T47D (cell line): ENCODE data around the gene OTC.

Experiments used
- DNase-seq, 2 experiments: peaks; one replicate each; pipeline versions ENCODE4 v3.0.0 to v3.0.0-alpha.2; 2011 to 2012; ENCODE audit warnings: low read depth in 1 of 2, low spot score in 1 of 2
- JUND ChIP-seq: IDR thresholded peaks from 2 replicates; pipeline ENCODE4 v1.6.1; 2012; ENCODE audit warnings: low read depth
- in situ Hi-C: cut with HindIII; loops from 2 replicates; pipeline ENCODE4 v1.10.0; 2016; ENCODE audit warnings: low sequenced_read_pairs, low pct_unique_long_range_greater_than_20kb

Gene OTC

DNA sequence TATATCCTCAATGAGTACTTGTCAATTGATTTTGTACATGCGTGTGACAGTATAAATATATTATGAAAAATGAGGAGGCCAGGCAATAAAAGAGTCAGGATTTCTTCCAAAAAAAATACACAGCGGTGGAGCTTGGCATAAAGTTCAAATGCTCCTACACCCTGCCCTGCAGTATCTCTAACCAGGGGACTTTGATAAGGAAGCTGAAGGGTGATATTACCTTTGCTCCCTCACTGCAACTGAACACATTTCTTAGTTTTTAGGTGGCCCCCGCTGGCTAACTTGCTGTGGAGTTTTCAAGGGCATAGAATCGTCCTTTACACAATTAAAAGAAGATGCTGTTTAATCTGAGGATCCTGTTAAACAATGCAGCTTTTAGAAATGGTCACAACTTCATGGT lies at the start of gene OTC:
TSS of gene OTC (plus strand) at position 243 of the 400 bp plus-strand sequence. CDS start at position 336, 93 bp downstream.
- in situ Hi-C loops, result no loop called here
- TF ChIP-seq JUND, result no peak
- DNase-seq, result no peak

DNA sequence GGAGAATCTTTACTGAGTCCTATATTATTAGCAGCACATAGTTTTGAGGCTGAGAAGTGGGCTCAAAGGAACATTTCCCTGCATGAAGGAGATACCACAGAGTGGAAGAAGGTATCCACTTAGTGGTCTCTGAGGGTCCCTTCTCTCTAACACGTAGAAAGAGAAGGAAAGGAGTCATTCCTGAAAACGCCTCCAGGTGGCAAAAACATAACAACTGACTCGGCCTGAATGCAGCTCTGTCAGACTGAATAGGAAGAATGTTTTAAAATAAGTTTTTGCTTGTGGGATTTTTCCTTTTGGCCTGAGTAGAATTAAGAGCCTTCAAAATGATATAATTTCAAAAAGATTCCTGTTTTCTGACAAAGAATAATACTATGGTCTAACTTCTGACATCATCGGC lies 48.4 kb upstream of the OTC start:
- peak in 1 of 2 experiments; percentile 41 for DNase-seq
- TF ChIP-seq JUND, result no peak
- in situ Hi-C loops, result no loop called here

- TF ChIP-seq JUND, result no peak
- DNase-seq, result no peak
- in situ Hi-C loops, result no loop called here
Observed at GRCh38 chrX:38305971-38306370, 46.4 kb upstream of the OTC start.

GRCh38 chrX:38311743-38312142 lies 40.7 kb upstream of the OTC start:
- no peak for DNase-seq
- in situ Hi-C loops, result no loop called here
- TF ChIP-seq JUND, result no peak

DNA sequence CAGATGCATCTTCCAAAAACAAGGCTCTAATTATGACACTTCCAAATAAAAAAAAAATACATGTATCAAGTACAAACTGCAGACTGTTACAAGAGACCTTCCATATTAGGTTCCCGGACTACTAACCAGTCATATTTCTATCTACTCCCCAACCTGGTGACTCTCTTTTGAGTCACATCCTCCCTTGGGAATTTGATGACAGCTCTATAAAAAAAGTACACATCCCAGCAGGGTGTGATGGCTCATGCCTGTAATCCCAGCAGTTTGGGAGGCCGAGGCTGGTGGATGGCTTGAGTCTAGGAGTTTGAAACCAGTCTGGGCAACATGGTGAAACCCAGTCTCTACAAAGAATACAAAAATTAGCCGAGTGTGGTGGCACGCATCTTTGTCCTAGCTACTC lies 40.0 kb upstream of the OTC start:
- in situ Hi-C loops, result no loop called here
- no peak for DNase-seq
- no peak for TF ChIP-seq JUND

GRCh38 chrX:38313190-38313589 lies 39.2 kb upstream of the OTC start:
- in situ Hi-C loops, result no loop called here
- TF ChIP-seq JUND, result no peak
- DNase-seq, result no peak

- in situ Hi-C loops, result no loop called here
- no peak for DNase-seq
- no peak for TF ChIP-seq JUND
Observed at GRCh38 chrX:38315186-38315585, 37.2 kb upstream of the OTC start.

GRCh38 chrX:38318196-38318595 lies 34.2 kb upstream of the OTC start:
- in situ Hi-C loops, result no loop called here
- DNase-seq, result no peak
- no peak for TF ChIP-seq JUND

DNA sequence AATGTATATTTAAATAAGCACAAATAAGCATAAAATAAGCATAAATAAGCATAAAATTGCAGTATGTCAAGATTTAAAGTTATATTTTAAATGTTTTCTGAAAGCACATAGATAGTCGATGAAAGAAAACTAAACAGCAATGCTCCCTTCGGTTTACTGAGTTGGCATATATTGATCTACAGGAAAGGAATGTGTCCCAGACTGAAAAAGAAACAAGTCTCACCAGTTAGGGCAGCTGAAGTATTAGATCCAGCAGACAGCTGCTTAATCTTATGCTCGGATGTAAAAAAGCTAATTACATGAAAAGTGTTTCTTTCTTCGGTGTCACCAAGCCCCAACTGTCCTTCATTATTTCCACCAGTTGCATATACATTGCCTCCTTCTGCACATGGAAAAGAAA lies 33.8 kb upstream of the OTC start:
- no peak for TF ChIP-seq JUND
- in situ Hi-C loops, result no loop called here
- DNase-seq, result peak in 1 of 2 experiments; percentile 47

GRCh38 chrX:38320819-38321218 lies 31.6 kb upstream of the OTC start:
- TF ChIP-seq JUND, result no peak
- DNase-seq, result no peak
- in situ Hi-C loops, result no loop called here

DNA sequence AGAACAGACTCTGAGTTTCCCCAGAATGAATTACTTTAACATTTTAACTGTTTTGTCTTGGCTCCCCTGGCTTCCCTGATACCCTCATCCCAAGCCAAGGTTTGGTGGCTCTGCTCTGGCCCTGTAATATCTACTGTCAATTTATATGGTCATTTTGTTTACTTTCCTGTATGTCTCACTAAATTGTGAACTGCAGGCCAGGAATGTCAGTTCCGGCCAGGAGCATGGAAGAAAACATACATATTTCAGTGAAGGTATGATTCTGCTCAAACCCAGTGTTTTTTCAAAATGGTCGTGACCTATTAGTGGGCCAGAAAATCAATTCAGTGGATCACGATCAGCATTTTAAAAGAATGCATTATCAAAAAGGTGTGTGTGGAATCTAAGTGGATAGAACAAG lies 26.3 kb upstream of the OTC start:
- TF ChIP-seq JUND, result no peak
- no peak for DNase-seq
- in situ Hi-C loops, result no loop called here

- TF ChIP-seq JUND, result no peak
- in situ Hi-C loops, result no loop called here
- peak; percentile 84 to 95 for DNase-seq
Observed at GRCh38 chrX:38327007-38327774, 25.2 kb upstream of the OTC start, which contains the start of gene RPGR. RPGR (minus strand) TSS chrX:38327509; CDS start chrX:38327367, 142 bp downstream.

DNA sequence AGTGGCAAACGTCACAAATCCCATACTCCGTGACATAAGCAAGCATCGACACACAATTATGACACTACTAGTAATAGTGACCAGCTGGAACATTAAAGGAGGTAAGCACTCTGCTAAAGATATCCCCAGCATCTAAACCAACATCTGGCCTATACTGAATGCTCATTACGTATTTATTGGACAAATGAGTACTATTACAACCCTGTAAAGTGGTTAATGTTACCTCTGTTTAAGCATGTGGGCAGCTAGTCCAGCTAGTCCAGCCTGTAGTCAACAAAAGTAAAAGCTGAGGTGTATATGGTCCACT lies 24.7 kb upstream of the OTC start:
- in situ Hi-C loops, result no loop called here
- no peak for DNase-seq
- no peak for TF ChIP-seq JUND

DNA sequence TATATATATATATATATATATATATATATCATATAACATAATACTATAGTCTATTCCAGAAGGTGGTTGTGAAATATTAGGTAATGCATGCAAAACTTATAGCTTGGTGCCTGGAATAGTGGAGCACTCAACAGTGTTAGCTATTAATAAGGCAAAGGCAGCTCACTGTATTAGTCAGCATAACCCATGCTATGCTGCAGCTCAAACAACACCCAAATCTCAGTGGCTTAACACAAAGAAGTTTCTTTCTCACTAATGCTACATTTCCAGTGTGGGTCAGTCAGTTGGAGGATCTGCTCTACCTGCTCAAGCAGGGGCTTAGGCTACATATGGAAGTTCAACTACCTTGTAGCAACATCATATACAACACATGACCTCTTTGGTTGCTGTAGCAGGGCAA lies 19.9 kb upstream of the OTC start:
- DNase-seq, result no peak
- TF ChIP-seq JUND, result no peak
- in situ Hi-C loops, result no loop called here
